B cell (primary cell): ENCODE results near the gene CSAG2. TPM values are rescaled to one million over a fixed set of nuclear protein-coding genes. Genes with fewer than 3 reads are reported as not detected.
"Not testable (repeated sequence)": the region's sequence is repeated elsewhere in the genome, so short reads cannot be mapped to it uniquely, and the experiment has no call there.

Source experiments
- ATAC-seq: fragments of 200-7000 bp; cut with Tn5 transposase; one replicate; pipeline ENCODE4 v1.10.0; 2021; ENCODE audit warnings: low read depth, mild to moderate bottlenecking, moderate number of reproducible peaks, moderate library complexity
- CTCF ChIA-PET: fragments of 350-600 bp; sonication (Branson Sonifier 250); formaldehyde crosslinking; loops from one replicate; lab custom pipeline; 2021; ENCODE audit warnings: antibody characterized with exemption, inconsistent platforms; lab: Charles Lee
- POLR2A ChIA-PET: fragments of 350-600 bp; sonication (Branson Sonifier 250); formaldehyde crosslinking; loops from one replicate; lab custom pipeline; 2021; ENCODE audit warnings: antibody characterized with exemption; lab: Charles Lee
- DNase-seq: peaks from one replicate; pipeline ENCODE4 v3.0.0; 2013
- H2AFZ ChIP-seq: 2 replicates; pipeline ENCODE4 v1.6.1; 2012; ENCODE audit warnings: mild to moderate bottlenecking, low read depth, low read length; ENCODE audit not compliant: insufficient read depth, poor library complexity, severe bottlenecking
- H3K27ac ChIP-seq, 2 donors: 1 replicate in 1 of 2; 2 replicates in 1 of 2; pipeline ENCODE4 v1.5.1; 2012 to 2013; ENCODE audit warnings: low read length in 2 of 2, mild to moderate bottlenecking in 2 of 2, moderate library complexity in 1 of 2
- H3K27me3 ChIP-seq, 4 experiments: fragments of 200-600 bp in 1 of 4; sonication (generic) in 1 of 4; replicated peaks in 1 of 4; 1 replicate in 2 of 4; 2 replicates in 2 of 4; pipeline versions ENCODE4 v1.6.1 to v1.7.0; 2013 to 2016; ENCODE audit warnings: low read length in 3 of 4, mild to moderate bottlenecking in 2 of 4, mixed read lengths in 1 of 4, moderate library complexity in 1 of 4; ENCODE audit not compliant: insufficient read depth in 4 of 4, control insufficient read depth in 3 of 4; ENCODE audit errors: control extremely low read depth in 1 of 4
- H3K36me3 ChIP-seq, 2 experiments: replicated peaks in 1 of 2; 1 replicate in 1 of 2; 2 replicates in 1 of 2; pipeline versions ENCODE4 v1.6.1 to v1.7.1; 2013; ENCODE audit warnings: low read length in 1 of 2; ENCODE audit not compliant: insufficient read depth in 2 of 2, control insufficient read depth in 1 of 2; ENCODE audit errors: control extremely low read depth in 1 of 2, extremely low read depth in 1 of 2
- H3K4me1 ChIP-seq, 2 donors: fragments of 200-600 bp in 1 of 2; sonication (generic) in 1 of 2; 1 replicate in 1 of 2; 2 replicates in 1 of 2; pipeline versions ENCODE4 v1.5.1 to v1.6.1; 2013 to 2017; ENCODE audit warnings: low read length in 2 of 2; ENCODE audit not compliant: control insufficient read depth in 2 of 2, insufficient read depth in 2 of 2
- H3K4me2 ChIP-seq: replicated peaks from 2 replicates; pipeline ENCODE3; 2012; ENCODE audit warnings: mild to moderate bottlenecking, low read depth, low read length; ENCODE audit not compliant: poor library complexity, severe bottlenecking
- H3K4me3 ChIP-seq, 5 experiments: fragments of 200-600 bp in 1 of 5; sonication (generic) in 1 of 5; 1 replicate in 3 of 5; 2 replicates in 2 of 5; pipeline versions ENCODE4 v1.5.1 to v1.7.0; 2011 to 2016; ENCODE audit warnings: low read length in 4 of 5, mild to moderate bottlenecking in 4 of 5, low read depth in 2 of 5, control low read depth in 1 of 5, moderate library complexity in 1 of 5; ENCODE audit not compliant: insufficient read depth in 1 of 5; ENCODE audit errors: control extremely low read depth in 1 of 5, extremely low read depth in 1 of 5
- H3K79me2 ChIP-seq: fragments of 200-600 bp; sonication (generic); one replicate; pipeline ENCODE4 v1.6.0; 2016; ENCODE audit warnings: low read length; ENCODE audit not compliant: control insufficient read depth, insufficient read depth
- H3K9ac ChIP-seq: fragments of 200-600 bp; sonication (generic); 2 replicates; pipeline ENCODE4 v1.6.1; 2017; ENCODE audit warnings: mild to moderate bottlenecking, low read length, moderate library complexity
- H3K9me3 ChIP-seq, 3 donors: one replicate each; pipeline versions ENCODE4 v1.6.1 to v1.7.1; 2013; ENCODE audit warnings: low read length in 2 of 3; ENCODE audit not compliant: control insufficient read depth in 2 of 3, insufficient read depth in 1 of 3; ENCODE audit errors: control extremely low read depth in 1 of 3
- H4K20me1 ChIP-seq: 2 replicates; pipeline ENCODE4 v1.6.0; 2012; ENCODE audit warnings: mild to moderate bottlenecking, low read length; ENCODE audit not compliant: insufficient read depth, control insufficient read depth, poor library complexity, severe bottlenecking
- H3K27ac Mint-ChIP-seq: one replicate; pipeline ENCODE4 v1.8.0; 2021; ENCODE audit warnings: mixed read lengths
- H3K27me3 Mint-ChIP-seq: one replicate; pipeline ENCODE4 v1.8.0; 2021; ENCODE audit warnings: mixed read lengths
- H3K4me1 Mint-ChIP-seq: one replicate; pipeline ENCODE4 v1.8.0; 2021; ENCODE audit warnings: mixed read lengths
- H3K4me3 Mint-ChIP-seq: one replicate; pipeline ENCODE4 v1.8.0; 2021; ENCODE audit warnings: mixed read lengths
- H3K9me3 Mint-ChIP-seq: one replicate; pipeline ENCODE4 v1.8.0; 2022; ENCODE audit warnings: mixed read lengths; ENCODE audit not compliant: insufficient read depth
- WGBS: methylation state at CpG from one replicate; pipeline ENCODE4 v1.1.5; 2013; ENCODE audit warnings: missing lambda C conversion rate; ENCODE audit not compliant: insufficient coverage; 5-methylcytosine and 5-hydroxymethylcytosine counted together
- intact Hi-C: fragments of 100-400 bp; cut with micrococcal nuclease; formaldehyde crosslinking; loops from one replicate; pipeline ENCODE4 v1.10.0; 2022
- polyA plus RNA-seq: library from polyadenylated mRNA; depleted of rRNA; stranded (reverse); fragments of >200 nt; gene quantifications from 2 replicates; pipeline ENCODE4 v1.2.3, GENCODE V29; 2012
- total RNA-seq, 2 donors: library from RNA; stranded (reverse); fragments of 120-200 nt in 1 of 2; gene quantifications; 1 replicate in 1 of 2; 2 replicates in 1 of 2; pipeline versions ENCODE4 v1.2.3 to v1.2.4, GENCODE V29; 2013 to 2022

Gene CSAG2
- total and polyA plus RNA-seq, 2 donors (not counting 1 experiment from before 2014, with no cell fraction given) = not detected

DNA sequence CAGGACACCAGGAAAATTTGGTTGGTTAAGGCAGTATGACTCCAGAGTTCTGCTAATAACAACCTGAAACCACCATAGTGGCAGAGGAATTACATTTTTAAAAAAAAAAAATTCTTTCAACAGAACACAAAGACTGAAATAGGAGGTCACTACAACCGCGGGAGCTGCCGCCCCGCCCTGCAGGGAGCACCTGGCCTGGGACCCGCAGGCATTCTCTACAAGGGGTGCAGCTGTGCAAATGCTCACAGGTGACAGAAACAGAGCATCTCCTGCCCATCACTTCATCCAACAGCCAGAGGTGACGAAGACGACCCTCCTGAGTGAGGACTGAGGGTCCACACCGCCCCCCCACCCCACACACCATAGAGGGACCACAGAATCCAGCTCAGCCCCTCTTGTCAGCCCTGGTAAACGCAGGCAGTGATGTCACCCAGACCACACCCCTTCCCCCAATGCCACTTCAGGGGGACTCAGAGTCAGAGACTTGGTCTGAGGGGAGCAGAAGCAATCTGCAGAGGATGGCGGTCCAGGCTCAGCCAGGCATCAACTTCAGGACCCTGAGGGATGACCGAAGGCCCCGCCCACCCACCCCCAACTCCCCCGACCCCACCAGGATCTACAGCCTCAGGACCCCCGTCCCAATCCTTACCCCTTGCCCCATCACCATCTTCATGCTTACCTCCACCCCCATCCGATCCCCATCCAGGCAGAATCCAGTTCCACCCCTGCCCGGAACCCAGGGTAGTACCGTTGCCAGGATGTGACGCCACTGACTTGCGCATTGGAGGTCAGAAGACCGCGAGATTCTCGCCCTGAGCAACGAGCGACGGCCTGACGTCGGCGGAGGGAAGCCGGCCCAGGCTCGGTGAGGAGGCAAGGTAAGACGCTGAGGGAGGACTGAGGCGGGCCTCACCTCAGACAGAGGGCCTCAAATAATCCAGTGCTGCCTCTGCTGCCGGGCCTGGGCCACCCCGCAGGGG lies 10.8 kb downstream of the CSAG2 start, which contains the start of gene MAGEA3:
MAGEA3 (plus strand) TSS at position 843 of the 980 bp plus-strand sequence. CDS start 2,039 bp downstream, outside the sequence.
- POLR2A ChIA-PET = not testable (repeated sequence)

DNA sequence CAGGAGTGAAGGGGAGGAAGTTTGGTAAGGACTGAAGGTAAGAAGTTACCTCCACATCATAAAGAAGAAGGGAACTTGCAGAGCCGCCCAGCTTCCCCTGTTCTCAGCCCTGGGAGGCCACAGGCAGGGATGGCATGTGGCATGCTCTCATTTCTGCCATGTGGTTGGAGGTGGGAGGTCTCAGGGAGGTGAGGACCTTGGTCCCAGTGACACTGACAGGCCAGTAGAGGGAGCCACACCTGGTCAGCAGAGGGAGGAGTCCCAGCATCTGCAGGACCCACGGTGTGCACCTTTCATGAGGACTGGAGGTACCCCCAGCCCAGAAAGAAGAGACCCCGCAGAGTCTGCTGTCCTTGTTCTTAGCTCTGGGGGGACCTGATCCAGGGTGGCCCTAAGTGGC lies 28.1 kb downstream of the CSAG2 start:
- ATAC-seq, intact Hi-C loops, CTCF ChIA-PET: not testable (repeated sequence)

More for the DNA sequence above, 10.8 kb downstream of the CSAG2 start, which contains the start of gene MAGEA3:
- H3K79me2 ChIP-seq, intact Hi-C loops, H3K9me3 Mint-ChIP-seq, CTCF ChIA-PET, H3K4me1 Mint-ChIP-seq, H3K9ac ChIP-seq, DNase-seq, H3K27me3 Mint-ChIP-seq, H3K4me3 ChIP-seq, H3K27ac Mint-ChIP-seq, H3K27ac ChIP-seq, H4K20me1 ChIP-seq, H3K36me3 ChIP-seq, H2AFZ ChIP-seq, H3K4me2 ChIP-seq, H3K27me3 ChIP-seq, H3K4me3 Mint-ChIP-seq, ATAC-seq, H3K9me3 ChIP-seq, H3K4me1 ChIP-seq: not testable (repeated sequence)
- no CpG with 5 or more reads among the region's 34 CpGs for WGBS

DNA sequence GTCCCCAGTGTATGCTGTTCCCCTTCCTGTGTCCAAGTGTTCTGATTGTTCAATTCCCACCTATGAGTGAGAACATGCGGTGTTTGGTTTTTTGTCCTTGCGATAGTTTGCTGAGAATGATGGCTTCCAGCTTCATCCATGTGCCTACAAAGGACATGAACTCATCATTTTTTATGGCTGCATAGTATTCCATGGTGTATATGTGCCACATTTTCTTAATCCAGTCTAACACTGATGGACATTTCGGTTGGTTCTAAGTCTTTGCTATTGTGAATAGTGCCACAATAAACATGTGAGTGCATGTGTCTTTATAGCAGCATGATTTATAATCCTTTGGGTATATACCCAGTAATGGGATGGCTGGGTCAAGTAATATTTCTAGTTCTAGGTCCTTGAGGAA lies 34.4 kb downstream of the CSAG2 start:
- H4K20me1 ChIP-seq, H3K4me1 ChIP-seq, ATAC-seq, H3K4me1 Mint-ChIP-seq, H3K27ac ChIP-seq, CTCF ChIA-PET, H3K4me3 Mint-ChIP-seq, H3K4me3 ChIP-seq, H2AFZ ChIP-seq, H3K36me3 ChIP-seq, H3K79me2 ChIP-seq, H3K9me3 ChIP-seq, intact Hi-C loops, DNase-seq, H3K4me2 ChIP-seq, POLR2A ChIA-PET, H3K27ac Mint-ChIP-seq, H3K9ac ChIP-seq, H3K27me3 ChIP-seq, H3K9me3 Mint-ChIP-seq, H3K27me3 Mint-ChIP-seq: not testable (repeated sequence)
- WGBS = no CpG with 5 or more reads among the region's 3 CpGs

More for the DNA sequence above, 28.1 kb downstream of the CSAG2 start:
- H3K9ac ChIP-seq, H3K27ac Mint-ChIP-seq, H3K36me3 ChIP-seq, H3K9me3 ChIP-seq, H2AFZ ChIP-seq, H3K4me3 Mint-ChIP-seq, H3K27me3 Mint-ChIP-seq, POLR2A ChIA-PET, H3K27ac ChIP-seq, H3K9me3 Mint-ChIP-seq, H3K79me2 ChIP-seq, DNase-seq, H3K27me3 ChIP-seq, H4K20me1 ChIP-seq, H3K4me1 Mint-ChIP-seq, H3K4me1 ChIP-seq, H3K4me2 ChIP-seq, H3K4me3 ChIP-seq: not testable (repeated sequence)
- WGBS = no CpG with 5 or more reads among the region's 3 CpGs
